ENCODE results near the gene FIZ1.
A peak's percentile ranks its signal among the peaks of the same experiment; 100 is the strongest.

FIZ1 gene

GRCh38 chr19:55613396-55613795 is 14.1 kb upstream of the FIZ1 start:
- no peak for DNase-seq

- DNase-seq, result no peak
These were observed 12.8 kb upstream of the FIZ1 start for GRCh38 chr19:55611983-55612645.

- no peak for DNase-seq
These were observed 12.1 kb upstream of the FIZ1 start for GRCh38 chr19:55611300-55611982.

GRCh38 chr19:55609326-55609725 is 10.0 kb upstream of the FIZ1 start:
- DNase-seq, result no peak

- DNase-seq, result no peak
These were observed 7.5 kb upstream of the FIZ1 start for GRCh38 chr19:55606817-55607216.

DNA sequence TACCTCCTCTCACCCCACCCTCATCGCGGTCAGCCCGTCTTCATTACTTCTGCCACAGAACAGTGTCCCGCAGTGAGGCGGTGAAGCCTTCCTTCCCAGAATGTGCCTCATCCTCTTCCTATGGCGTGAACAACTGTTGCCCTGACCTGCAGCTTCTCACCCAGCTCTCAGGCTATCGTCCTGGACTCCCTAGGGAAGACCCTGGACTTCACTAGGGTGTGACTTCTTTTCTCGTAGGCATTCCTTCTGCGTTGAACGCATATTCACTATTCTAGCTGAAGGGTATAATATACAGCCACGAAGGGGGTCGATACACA is 7.1 kb upstream of the FIZ1 start:
- DNase-seq, result no peak

GRCh38 chr19:55605637-55606470 is 6.5 kb upstream of the FIZ1 start, which contains the start of gene ZNF865:
Gene ZNF865 (plus strand): TSS chr19:55605647. CDS start chr19:55613619, 7,972 bp downstream.
- peak; percentile 87 for DNase-seq

GRCh38 chr19:55605207-55605636 is 5.9 kb upstream of the FIZ1 start:
- peak; percentile 94 for DNase-seq

DNA sequence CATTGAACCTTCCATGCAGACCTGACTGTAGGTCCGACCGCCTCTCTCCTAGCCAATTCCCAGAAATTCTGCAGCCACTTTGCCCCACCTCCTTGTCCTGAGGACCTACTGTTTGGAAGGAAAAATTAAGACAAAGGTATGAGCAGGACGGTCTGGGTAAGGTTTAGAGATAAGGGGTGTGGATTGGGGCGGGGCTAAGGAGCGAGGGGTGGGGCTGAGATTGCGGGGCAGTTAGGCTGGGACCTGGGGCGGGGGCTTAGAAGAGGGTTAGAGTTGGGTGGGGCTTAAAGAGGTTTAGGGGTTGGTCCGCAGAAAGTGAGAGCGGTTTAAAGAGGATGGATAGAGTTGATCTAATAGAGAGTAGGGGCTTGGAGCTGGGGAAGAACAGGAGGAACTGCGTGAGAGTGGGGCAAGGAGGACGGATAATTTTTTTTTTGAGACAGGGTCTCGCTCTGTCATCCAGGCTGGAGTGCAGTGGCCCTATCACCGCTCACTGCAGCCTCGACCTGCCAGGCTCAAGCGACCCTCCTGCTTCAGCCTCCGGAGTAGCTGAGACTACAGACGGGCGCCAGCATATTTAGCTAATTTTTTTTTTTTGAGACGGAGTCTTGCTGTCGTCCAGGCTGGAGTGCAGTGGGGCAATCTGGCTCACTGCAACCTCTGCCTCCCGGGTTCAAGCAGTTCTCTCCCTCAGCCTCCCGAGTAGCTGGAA is 4.4 kb upstream of the FIZ1 start:
- DNase-seq, result no peak

- no peak for DNase-seq
These were observed 3.8 kb upstream of the FIZ1 start for GRCh38 chr19:55603115-55603514.

DNA sequence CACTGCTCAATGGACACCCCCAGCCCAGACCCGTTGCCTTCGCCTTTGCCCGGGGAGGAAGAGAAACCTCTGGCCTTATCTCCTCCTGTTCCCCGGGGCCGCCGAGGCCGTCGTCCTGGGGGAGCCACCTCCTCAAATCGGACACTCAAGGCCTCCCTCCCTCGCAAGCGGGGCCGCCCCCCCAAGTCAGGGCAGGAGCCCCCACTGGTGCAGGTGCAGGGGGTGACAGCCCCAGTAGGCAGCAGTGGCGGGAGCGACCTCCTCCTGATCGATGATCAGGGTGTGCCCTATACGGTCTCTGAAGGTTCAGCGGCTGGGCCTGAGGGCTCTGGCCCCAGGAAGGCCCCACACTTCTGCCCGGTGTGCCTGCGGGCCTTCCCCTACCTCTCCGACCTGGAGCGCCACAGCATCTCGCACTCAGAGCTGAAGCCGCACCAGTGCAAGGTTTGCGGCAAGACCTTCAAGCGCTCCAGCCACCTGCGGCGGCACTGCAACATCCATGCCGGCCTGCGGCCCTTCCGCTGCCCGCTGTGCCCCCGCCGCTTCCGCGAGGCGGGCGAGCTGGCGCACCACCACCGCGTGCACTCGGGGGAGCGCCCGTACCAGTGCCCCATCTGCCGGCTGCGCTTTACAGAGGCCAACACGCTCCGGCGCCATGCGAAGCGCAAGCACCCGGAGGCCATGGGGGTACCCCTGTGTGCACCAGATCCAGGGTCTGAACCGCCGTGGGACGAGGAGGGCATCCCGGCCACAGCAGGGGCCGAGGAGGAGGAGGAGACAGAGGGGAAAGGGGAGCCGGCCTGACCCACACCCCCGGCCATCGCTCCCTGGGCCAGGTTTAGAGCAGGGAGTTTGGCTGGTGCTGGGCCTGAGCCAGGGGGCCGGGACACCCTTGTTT is 3.0 kb upstream of the FIZ1 start:
- no peak for DNase-seq

DNA sequence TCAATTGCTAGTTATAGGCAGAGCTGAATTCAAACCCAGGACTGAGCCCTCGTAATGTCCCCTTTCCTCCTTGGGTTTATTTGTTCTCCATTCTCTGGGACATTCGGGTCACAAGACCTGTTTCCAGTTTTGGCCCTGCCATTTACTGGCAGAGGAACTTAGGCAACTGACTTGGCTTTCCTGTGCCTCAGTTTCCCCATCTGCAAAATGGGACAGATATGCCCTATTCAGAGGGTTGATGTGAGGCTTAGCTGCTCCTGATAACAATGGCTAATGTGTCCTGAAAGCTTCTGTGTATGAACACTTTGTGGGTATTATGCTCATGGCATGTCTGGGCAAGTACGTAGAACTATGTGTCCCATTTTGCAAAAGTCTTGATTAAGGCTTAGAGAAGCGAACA is 1.8 kb upstream of the FIZ1 start:
- DNase-seq, result no peak

- DNase-seq, result no peak
These were observed 1.3 kb upstream of the FIZ1 start for GRCh38 chr19:55600662-55601028.

DNA sequence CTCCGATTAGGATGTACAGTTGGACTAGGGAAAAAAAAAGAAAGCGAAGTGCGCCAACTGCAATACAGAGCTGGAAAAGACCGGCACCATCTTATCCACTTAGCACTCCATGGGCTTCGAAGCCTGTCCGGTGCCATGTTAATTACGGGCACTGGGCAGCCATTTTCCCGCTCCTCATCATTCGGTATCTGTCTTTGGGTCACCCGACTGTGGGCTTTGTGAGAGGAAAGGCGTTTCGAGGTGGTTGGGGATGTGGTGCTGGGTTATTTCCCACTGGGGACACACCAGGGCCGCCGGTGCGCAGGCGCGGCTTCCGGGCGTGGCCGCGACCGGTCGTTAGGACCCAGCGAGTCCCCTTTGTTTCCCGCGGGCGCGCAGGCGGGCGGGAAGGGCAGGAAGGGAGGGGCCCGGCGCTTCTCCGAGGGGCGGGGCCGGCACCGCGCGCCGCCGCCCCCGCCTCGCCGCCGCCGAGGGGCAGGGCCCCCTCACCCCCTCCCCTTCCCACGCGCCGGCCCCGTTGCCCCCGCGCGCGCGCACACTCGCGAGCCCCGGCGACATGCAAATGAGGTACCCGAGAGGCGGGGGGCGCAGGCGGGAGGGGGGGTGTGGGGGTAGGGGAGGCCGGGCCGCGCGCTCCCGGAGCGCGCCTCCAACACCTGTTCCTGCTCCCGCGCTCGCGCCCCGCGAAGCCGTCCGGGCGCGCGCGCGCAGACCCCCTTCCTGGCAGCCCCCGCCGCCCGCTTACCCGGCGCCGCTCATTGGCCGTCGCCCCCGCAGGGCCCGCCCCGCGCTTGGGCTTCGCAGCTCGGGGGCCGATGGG is 735 bp upstream of the FIZ1 start, which contains the start of gene ZNF524:
ZNF524 (plus strand) TSS at position 447 of the 820 bp plus-strand sequence. CDS start 1,825 bp downstream, outside the sequence.
- peak; percentile 82 for DNase-seq

DNA sequence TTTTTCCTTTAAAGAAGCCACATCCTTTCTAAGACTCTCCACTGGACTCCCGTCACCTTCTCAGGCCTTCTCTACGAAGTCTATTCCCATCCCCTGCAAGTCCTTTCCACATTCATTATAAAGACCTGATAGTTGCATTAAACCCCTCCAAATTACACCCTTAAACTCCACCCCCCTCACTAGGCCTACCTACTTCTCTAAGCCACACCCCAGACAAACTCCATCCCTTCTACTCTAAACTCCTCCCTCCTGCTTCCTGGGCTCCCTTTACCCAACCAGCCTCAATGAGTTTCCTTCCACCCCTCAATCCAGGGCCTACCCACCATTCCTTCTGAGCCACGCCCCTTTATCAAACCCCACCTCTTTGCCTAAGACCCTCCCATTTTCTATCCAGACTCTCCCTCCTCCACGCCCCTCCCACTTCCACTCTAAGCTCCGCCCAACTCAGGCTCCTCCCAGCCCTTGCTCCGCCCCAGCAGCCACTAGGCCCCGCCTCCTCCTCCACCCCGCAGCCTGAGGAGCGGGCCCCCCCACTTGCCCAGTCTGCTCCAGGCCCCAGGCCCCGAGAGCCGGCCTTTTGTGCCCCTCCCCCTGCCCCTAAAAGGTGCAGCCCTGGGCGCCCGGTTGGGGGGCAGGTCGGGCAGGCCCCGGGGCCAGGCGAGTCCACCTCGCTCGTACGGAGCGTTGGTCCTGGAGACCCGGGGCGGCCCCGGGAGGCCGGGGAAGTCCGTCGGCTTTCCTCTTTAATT is 424 bp downstream of the FIZ1 start:
- DNase-seq, result peak; percentile 81

DNA sequence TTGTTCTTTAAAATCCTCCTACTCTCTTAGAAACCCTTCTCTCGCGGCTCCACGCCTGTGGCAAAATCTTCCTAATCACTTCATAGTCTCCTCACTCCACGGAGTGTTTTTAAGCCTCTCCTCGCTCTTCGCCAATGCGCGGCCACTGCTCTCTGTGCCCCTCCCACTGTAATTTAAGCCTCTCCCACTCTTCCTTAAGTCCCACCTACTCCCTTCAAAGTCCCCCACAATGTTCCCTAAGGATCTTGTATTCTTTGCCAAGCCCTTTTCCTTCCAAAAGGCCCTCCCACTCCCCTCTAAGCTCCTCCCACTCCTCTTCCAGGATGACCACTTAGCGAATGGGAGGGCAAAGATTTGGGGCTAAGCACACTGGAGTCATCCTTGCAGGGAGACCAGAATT is 1.3 kb downstream of the FIZ1 start:
- DNase-seq, result no peak

DNA sequence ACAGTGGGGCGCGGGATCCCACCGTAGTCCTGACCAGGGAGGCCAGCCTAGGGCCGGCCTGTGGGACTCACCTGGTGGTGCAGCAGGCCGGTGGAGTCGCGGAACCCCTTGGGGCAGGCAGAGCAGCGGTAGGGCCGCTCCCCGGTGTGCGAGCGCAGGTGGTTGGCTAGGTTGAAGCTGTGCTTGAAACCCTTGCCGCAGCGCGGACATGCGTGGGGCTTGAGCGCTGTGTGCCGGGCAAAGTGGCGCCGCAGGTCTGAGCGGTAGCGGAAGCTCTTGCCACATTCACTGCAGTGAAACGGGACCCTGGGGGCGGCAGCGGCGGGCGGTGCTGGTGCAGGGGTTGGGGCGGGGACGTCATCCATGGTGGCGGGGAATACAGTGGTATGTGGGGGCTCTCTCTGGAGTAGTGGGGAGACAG is 1.8 kb downstream of the FIZ1 start:
- no peak for DNase-seq

DNA sequence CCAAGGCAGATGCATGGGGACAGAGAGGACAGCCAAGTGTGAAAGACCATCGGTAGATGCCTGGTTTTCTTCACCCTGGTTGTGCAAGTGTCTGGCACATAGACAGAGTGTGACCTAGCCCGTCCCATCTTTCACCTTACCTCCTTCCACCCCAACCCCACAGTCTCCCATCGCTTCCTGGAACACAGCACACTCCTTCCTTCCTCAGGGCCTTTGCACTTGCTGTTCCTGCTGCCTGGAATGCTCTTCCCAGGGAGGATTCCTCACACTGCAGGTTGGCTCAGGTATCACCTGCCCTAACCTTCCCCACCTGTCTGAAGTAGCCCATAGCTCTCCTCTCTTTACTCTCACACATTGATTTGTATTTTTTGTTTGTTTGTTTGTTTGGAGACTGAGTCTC is 3.0 kb downstream of the FIZ1 start:
- DNase-seq, result no peak

DNA sequence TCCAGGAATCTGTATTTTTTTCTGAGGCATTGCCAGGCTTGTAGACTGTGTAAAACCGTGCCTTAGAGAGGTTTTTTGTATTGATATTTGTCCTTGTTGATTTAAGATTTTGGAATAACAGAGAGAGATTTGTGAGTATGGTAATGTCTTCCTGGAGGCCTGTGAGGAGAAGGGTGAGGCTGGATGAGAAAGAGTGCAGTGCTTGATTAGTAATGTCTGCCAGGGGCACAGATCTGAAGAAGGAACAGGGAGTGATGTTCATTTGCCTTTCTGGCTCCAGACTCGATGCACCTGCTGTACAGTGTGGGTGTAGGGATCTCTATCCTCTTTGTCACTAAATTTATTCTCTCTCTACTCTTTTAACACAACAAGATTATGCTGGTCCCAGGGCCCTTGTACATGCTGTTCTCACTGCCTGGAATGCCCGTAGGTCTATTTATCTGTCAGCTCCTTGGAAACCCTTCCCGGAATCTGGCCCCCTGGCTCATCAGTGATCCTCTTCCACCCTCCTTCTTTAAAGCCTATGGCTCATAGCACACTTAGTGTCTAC is 4.2 kb downstream of the FIZ1 start:
- no peak for DNase-seq

Data from amniotic stem cell (primary cell).